Natural killer cell (primary cell): ENCODE measurements around the gene MED27. TPM values are rescaled to one million over a fixed set of nuclear protein-coding genes. Genes with fewer than 3 reads are reported as not detected.

Source experiments
- ATAC-seq, 3 donors: fragments of 150-1000 bp in 2 of 3; fragments of 200-7000 bp in 1 of 3; cut with Tn5 transposase; 1 replicate in 1 of 3; 2 replicates in 2 of 3; pipeline ENCODE4 v1.10.0; 2021; ENCODE audit warnings: mild to moderate bottlenecking in 2 of 3, moderate library complexity in 2 of 3
- DNase-seq, 2 donors: peaks; one replicate each; pipeline versions ENCODE4 v3.0.0 to v3.0.0-alpha.2; 2013 to 2021; ENCODE audit warnings: mixed read lengths in 1 of 2
- H3K27ac ChIP-seq: one replicate; pipeline ENCODE4 v1.5.1; 2013; ENCODE audit warnings: mild to moderate bottlenecking, low read length
- H3K27me3 ChIP-seq: one replicate; pipeline ENCODE4 v1.6.1; 2013; ENCODE audit warnings: low read length; ENCODE audit not compliant: control insufficient read depth, insufficient read depth
- H3K36me3 ChIP-seq: one replicate; pipeline ENCODE4 v1.6.1; 2013; ENCODE audit warnings: low read length; ENCODE audit not compliant: control insufficient read depth, insufficient read depth
- H3K4me1 ChIP-seq: one replicate; pipeline ENCODE4 v1.6.1; 2013; ENCODE audit warnings: low read length; ENCODE audit not compliant: control insufficient read depth, insufficient read depth
- H3K4me3 ChIP-seq: one replicate; pipeline ENCODE4 v1.5.1; 2013; ENCODE audit warnings: low read length
- H3K9me3 ChIP-seq: one replicate; pipeline ENCODE4 v1.6.1; 2013; ENCODE audit warnings: low read length; ENCODE audit not compliant: control insufficient read depth, insufficient read depth
- H3K27ac Mint-ChIP-seq, 2 donors: one replicate each; pipeline ENCODE4 v1.8.0; 2022; ENCODE audit warnings: mild to moderate bottlenecking in 2 of 2, mixed read lengths in 2 of 2, moderate library complexity in 1 of 2
- H3K27me3 Mint-ChIP-seq, 2 donors: one replicate each; pipeline ENCODE4 v1.8.0; 2022; ENCODE audit warnings: low read depth in 2 of 2, mixed read lengths in 2 of 2
- H3K36me3 Mint-ChIP-seq: one replicate; pipeline ENCODE4 v1.8.0; 2022; ENCODE audit warnings: mixed read lengths
- H3K4me1 Mint-ChIP-seq, 2 donors: one replicate each; pipeline ENCODE4 v1.8.0; 2022; ENCODE audit warnings: mixed read lengths in 2 of 2
- H3K4me3 Mint-ChIP-seq: one replicate; pipeline ENCODE4 v1.8.0; 2022; ENCODE audit warnings: mild to moderate bottlenecking, moderate library complexity, mixed read lengths
- H3K9me3 Mint-ChIP-seq, 2 donors: one replicate each; pipeline ENCODE4 v1.8.0; 2022; ENCODE audit warnings: mixed read lengths in 2 of 2
- WGBS: methylation state at CpG from one replicate; pipeline ENCODE4 v1.1.7; 2013; ENCODE audit warnings: missing lambda C conversion rate; ENCODE audit not compliant: insufficient coverage; 5-methylcytosine and 5-hydroxymethylcytosine counted together
- intact Hi-C: fragments of 100-400 bp; cut with micrococcal nuclease; formaldehyde crosslinking; loops from one replicate; pipeline ENCODE4 v1.14.2; 2022
- total RNA-seq, 4 donors: library from RNA; stranded (reverse); fragments of 120-200 nt in 1 of 4; gene quantifications; one replicate each; pipeline versions ENCODE4 v1.2.3 to v1.2.4, GENCODE V29; 2013 to 2022
- TF ChIP-seq, protein P1 (sequence below): fragments of 200-600 bp; IDR thresholded peaks from one replicate; pipeline ENCODE4 v1.8.0; 2022; ENCODE audit warnings: antibody characterized with exemption

The MED27 gene
- total RNA-seq, 3 donors from 2014 or later (not counting 1 experiment from before 2014, with no cell fraction given): 24.4 to 27.3 (median 26.9) TPM

GRCh38 chr9:131951155-131951554 lies 128.5 kb downstream of the MED27 start:
- Histone ChIP-seq H3K36me3 (no peaks in the 10 kb centered on the region), H3K27me3 (no peaks in the 10 kb centered on the region), H3K9me3 (no peaks in the 10 kb centered on the region), H3K4me1 (no peaks in the 10 kb centered on the region), H3K27ac (no peak overlapping the region), H3K4me3 (no peak overlapping the region)
- no peaks in the 10 kb centered on the region for H3K9me3 Mint-ChIP-seq
- no peak overlapping the region for H3K27ac Mint-ChIP-seq
- ATAC-seq (no peak), DNase-seq (no peak)
- intact Hi-C loops: no loop called here
- peaks cover 8 to 17% of the 10 kb centered on the region in 2 donors for H3K4me1 Mint-ChIP-seq
- TF ChIP-seq, protein P1, sequence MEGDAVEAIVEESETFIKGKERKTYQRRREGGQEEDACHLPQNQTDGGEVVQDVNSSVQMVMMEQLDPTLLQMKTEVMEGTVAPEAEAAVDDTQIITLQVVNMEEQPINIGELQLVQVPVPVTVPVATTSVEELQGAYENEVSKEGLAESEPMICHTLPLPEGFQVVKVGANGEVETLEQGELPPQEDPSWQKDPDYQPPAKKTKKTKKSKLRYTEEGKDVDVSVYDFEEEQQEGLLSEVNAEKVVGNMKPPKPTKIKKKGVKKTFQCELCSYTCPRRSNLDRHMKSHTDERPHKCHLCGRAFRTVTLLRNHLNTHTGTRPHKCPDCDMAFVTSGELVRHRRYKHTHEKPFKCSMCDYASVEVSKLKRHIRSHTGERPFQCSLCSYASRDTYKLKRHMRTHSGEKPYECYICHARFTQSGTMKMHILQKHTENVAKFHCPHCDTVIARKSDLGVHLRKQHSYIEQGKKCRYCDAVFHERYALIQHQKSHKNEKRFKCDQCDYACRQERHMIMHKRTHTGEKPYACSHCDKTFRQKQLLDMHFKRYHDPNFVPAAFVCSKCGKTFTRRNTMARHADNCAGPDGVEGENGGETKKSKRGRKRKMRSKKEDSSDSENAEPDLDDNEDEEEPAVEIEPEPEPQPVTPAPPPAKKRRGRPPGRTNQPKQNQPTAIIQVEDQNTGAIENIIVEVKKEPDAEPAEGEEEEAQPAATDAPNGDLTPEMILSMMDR: no peak
- WGBS: 96% methylated on average over 3 of the region's 3 CpGs
- H3K36me3 Mint-ChIP-seq: no peaks in the 10 kb centered on the region
- H3K27me3 Mint-ChIP-seq: no peaks in the 10 kb centered on the region
- no peak overlapping the region for H3K4me3 Mint-ChIP-seq

DNA sequence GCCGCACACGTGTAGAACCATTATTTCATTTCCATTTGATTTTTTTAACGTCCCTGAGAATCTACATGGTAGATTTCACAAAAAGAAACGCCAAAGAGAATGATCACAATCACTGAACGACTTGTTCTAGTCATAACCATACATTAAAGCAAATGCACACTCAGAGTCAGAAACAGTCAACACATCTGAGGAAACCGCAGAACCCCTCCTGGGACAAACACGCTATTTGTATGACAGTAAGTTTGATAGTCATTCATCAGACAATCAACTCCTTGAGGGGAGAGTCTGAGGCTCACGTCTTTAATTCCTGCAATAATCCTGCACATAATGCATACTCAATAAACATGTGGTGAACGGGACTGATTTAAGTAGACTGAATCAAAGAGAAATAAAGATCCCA lies 129.2 kb downstream of the MED27 start:
- no peaks in the 10 kb centered on the region for H3K9me3 ChIP-seq
- no peak for DNase-seq
- ATAC-seq: no peak
- H3K27ac ChIP-seq: no peak overlapping the region
- no peak overlapping the region for H3K4me3 ChIP-seq
- Mint-ChIP-seq H3K27me3 (no peaks in the 10 kb centered on the region), H3K27ac (no peak overlapping the region), H3K36me3 (no peaks in the 10 kb centered on the region), H3K9me3 (no peaks in the 10 kb centered on the region), H3K4me3 (no peak overlapping the region), H3K4me1 (peaks cover 8 to 14% of the 10 kb centered on the region in 2 donors)
- H3K4me1 ChIP-seq: no peaks in the 10 kb centered on the region
- intact Hi-C loops: no loop called here
- no peaks in the 10 kb centered on the region for H3K27me3 ChIP-seq
- TF ChIP-seq, protein P1: no peak
- H3K36me3 ChIP-seq: no peaks in the 10 kb centered on the region
- WGBS: 86% methylated on average over 8 of the region's 9 CpGs

DNA sequence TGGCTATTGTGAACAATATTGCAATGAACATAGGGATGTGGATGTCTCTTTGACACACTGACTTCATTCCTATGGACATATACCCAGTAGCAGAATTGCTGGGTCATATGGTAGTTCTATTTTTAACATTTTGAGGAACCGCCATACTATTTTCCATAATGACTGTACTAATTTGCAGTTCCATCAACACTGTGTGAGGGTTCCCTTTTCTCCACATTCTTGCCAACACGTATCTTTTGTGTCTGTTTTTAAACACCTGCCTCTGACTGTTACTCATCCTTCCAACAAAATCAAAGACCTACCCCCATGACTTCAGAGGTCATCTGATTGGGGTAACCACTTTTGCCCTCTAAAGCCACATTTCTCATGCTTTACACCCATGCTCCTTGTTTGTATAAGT lies 133.5 kb downstream of the MED27 start:
- no peak overlapping the region for H3K4me3 ChIP-seq
- H3K4me1 ChIP-seq: no peaks in the 10 kb centered on the region
- Mint-ChIP-seq H3K27ac (no peak overlapping the region), H3K4me1 (peaks cover 8 to 20% of the 10 kb centered on the region in 2 donors), H3K4me3 (no peak overlapping the region), H3K27me3 (no peaks in the 10 kb centered on the region), H3K36me3 (no peaks in the 10 kb centered on the region), H3K9me3 (no peaks in the 10 kb centered on the region)
- intact Hi-C loops: no loop called here
- no peak for DNase-seq
- H3K27ac ChIP-seq: no peak overlapping the region
- WGBS: 85% methylated on average over 2 of the region's 2 CpGs
- H3K36me3 ChIP-seq: no peaks in the 10 kb centered on the region
- no peaks in the 10 kb centered on the region for H3K27me3 ChIP-seq
- TF ChIP-seq, protein P1: no peak
- no peaks in the 10 kb centered on the region for H3K9me3 ChIP-seq
- ATAC-seq: no peak

GRCh38 chr9:131943351-131943841 lies 136.3 kb downstream of the MED27 start:
- ATAC-seq: no peak
- peaks cover under 1% of the 10 kb centered on the region for H3K36me3 ChIP-seq
- no peaks in the 10 kb centered on the region for H3K4me1 ChIP-seq
- no peaks in the 10 kb centered on the region for H3K9me3 ChIP-seq
- H3K36me3 Mint-ChIP-seq: no peaks in the 10 kb centered on the region
- H3K27me3 Mint-ChIP-seq: no peaks in the 10 kb centered on the region
- WGBS: 98% methylated on average over 11 of the region's 12 CpGs
- intact Hi-C loops: no loop called here
- H3K27ac Mint-ChIP-seq: no peak overlapping the region
- no peaks in the 10 kb centered on the region for H3K27me3 ChIP-seq
- H3K4me3 Mint-ChIP-seq: no peak overlapping the region
- H3K4me1 Mint-ChIP-seq: peaks cover 11 to 21% of the 10 kb centered on the region in 2 donors
- H3K27ac ChIP-seq: no peak overlapping the region
- TF ChIP-seq, protein P1: no peak
- DNase-seq: no peak
- H3K9me3 Mint-ChIP-seq: no peaks in the 10 kb centered on the region
- no peak overlapping the region for H3K4me3 ChIP-seq
